GM21381 (cell line): ENCODE measurements around the gene LPAR5.
"Not testable (repeated sequence)": the region's sequence is repeated elsewhere in the genome, so short reads cannot be mapped to it uniquely, and the experiment has no call there.

ENCODE experiments used
- ATAC-seq: cut with Tn5 transposase; IDR thresholded peaks from one replicate; pipeline ENCODE4 v1.9.1; 2021; ENCODE audit warnings: mild to moderate bottlenecking, moderate library complexity; ENCODE audit not compliant: unreplicated experiment

The LPAR5 gene

DNA sequence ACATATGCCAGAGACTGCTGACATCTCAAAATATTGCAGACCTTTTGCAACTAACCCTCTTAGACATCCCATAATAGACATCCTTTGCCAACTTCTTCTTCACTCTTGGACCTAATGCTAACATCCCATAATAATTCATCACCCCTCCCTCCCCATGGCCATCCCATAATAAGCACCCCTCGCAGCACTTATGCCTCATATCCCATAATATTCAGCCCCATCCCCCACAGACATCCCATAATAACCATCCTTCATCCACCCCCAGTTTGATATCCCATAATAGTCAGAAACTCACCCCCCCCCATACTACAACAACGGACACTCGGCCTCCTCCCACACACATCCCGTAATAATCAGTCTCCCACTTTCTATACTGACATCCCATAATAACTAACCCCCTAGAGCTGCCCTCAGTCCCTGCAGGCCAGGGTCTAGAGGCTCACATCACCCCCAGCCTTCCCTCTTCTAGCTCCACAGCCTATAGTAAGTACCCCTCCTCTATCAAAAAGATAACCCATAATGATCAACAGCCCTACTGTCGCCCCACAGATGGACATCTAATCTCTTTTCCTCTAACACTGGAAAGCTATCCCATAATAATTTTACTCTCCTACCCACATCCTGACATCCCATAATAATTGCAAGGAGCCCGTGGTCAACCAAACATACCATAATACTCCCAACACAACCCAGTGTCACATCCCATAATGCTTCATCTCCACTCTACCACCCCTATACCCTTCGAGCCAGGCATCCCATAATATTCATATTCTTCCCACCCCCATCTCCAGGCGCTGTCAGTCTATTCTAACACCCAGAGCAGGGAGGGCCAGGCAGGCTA, 27.8 kb downstream of the LPAR5 start:
- peak; percentile 39 for ATAC-seq

DNA sequence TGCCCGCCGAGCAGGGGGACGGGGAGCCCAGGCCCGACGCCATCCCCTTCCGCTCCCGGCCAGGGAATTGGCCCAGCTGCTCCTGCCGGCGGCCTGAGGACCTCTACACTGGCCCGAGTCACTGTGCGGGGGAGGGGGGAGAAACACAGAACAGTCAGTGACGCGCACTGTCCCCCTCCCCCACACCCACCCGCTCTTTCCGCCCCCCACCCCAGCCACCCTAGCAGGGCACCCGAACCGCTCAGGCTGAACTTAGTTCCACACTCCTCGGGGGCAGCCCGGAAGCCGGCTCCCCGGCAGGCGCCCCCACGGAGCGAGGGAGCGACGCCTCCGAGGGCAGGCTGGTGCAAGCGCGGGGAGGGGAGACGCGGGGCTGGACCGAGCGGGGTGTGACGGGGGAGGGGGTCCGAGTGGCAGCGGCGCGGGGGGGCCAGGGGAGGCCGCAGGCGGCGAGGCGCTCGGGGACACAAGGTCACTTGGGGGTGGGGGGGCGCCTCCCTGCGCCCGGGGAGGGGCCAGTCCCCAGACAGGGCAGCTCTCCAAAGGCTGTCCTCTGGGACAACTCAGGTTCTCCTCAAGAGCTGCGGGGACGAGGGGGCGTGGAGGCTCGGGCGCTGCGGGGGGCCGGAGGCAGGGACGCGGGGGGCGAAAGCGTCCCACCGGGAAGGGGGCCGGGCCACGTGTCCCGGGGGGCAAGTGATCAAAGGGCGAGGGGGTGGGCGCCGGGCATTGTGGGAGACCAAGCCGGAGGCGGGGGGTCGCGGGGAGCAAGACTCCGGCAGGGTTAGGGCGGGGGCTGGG, 29.2 kb downstream of the LPAR5 start:
- ATAC-seq, result no peak

DNA sequence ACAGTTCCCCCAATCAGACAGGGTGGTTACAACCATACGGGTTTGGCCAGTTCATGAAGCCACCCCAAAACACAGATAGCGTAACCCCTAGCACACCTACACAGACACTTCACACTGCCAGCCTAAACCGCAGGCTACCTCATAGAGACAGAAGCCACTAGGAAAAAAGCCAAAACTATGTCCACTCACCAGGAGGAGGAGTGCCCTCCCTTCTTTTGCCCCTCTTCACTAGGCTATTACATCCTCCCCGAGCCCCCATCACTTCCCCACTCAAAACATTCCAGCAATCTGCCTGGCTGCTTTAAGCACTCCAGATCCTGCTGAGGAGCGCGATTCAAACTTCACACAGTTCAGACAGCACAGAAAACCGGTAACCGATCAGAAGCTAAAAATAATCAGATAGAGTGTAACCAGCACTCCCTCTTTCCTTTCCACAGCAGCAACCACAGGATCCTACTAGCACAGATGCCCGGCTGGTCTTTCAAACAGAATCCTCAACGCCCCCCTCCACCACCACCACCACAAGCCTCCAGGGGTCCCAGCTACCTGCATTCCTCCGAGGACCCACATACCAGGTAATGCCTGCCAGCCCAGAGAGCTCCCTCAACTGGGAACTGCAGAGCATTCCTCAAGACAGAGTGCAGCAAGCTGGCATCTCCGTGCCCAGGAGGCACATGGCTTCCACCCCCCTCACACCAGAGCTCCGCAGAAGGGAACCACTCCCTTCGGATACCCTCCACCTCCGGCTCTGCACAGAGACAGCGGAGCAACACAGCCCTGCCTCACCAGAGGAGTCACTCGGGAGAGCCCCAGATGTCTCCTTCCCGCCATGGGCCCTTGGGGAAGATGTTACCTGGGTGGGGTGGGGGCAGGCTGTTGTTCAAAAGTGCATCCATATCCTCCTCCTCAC, 30.1 kb downstream of the LPAR5 start:
- no peak for ATAC-seq

DNA sequence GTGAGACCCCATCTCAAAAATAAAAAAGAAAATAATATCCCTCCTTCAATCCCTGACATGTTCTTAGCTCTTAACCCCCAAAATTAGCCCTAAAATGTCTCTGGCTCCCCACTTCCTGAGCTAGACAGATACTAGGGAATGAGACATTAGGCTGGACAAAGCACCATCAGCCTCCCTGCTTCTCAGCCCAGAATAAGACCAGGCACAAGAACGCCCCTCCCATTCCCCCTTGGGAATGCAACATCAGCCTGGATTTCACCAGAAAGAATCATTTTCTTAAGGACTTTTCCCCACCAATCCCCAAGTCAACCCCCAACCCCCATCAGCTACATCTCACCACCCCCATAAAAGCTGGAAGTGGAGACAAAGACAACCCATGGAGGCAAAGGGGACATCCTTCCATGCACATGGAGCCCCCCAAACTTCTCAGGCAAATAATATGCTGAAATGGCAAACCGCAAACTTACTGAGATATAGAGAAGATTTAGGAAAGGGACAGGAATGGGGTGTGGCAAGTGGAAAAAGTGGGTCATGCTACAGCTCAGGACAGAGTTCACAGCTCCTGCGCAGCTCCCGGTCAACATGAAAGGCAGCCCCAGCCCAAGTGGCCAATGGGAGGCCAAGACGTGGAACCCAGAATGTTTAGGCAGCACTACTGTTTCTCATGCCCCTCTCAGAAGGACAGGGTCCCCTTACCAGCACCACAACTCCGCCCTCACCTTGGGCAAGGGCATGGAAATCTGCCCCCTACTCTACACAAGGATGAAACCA, 31.3 kb downstream of the LPAR5 start:
- no peak for ATAC-seq

DNA sequence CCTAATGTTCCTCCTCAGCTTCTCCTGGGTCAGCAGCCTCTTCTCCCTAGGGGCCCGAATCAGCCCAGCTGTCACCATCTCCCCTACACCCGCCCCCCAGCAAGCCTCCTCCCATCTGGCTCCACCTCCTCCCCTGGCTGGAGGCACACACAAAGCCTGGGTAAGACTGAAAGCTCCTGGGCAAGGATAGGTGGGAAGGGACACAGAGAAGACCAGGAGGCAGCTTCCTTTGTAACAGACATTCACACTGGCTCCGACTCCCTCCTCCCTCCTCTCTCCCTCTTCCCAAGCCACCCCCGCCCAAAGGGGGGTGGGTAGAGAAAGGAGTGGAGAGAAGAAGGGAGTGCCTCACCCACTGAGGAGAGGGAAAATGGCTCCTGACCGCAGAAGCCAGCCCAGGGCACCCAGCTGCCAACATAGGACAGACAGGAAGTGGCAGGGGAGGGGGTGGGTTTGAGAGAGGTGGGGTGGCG, 32.6 kb downstream of the LPAR5 start:
- ATAC-seq, result no peak

DNA sequence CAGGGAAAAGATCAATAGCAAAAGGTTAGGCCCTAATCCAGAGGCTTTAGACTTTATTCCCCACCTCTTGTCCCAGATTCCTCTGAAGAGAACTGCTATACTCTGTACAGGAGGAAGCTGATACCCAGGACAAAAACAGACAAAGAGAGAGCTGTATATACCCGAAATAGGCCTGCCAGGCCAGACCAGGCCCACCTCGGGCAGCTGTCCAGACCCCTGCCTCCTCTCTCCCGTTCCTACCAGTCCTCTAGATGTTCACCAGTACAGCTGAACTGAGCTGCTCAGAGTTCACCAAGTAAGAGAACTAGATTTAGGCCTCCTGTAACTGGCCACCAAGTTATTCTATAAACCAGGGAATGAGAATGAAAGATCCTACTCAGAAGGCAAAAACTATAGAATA, 33.2 kb downstream of the LPAR5 start:
- no peak for ATAC-seq

DNA sequence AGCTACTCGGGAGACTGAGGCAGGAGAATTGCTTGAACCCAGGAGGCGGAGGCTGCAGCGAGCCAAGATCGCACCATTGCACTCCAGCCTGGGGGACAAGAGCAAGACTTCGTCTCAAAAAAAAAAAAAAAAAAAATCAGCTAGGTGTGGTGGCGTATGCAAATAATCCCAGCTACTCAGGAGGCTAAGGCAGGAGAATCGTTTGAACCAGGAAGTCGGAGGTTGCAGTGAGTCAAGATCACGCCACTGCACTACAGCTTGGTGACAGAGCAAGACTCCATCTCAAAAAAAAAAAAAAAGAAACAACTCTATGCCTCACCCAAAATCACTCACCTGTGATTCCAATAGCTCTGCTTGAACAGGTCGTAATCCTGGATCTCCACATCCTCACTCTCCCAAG, 40.1 kb downstream of the LPAR5 start:
- not testable (repeated sequence) for ATAC-seq

DNA sequence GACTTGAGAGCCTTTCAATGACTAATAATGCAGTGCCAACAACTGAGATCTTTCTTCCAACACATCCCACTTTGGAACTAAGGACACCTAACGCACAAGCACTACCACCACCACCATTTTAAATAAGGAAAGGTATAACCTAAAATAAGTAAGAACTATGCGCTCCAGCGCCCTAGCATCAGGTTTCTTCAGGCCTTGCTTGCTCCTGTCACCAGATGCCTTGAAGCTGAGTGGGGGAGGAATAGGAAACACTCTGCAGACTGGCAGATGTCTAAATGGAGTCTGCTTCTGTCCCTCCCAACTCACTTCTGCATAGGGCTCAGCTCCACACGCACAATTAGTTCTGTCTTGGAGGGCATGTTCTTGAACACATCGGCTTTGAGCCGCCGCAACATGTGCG, 43.7 kb downstream of the LPAR5 start:
- no peak for ATAC-seq

DNA sequence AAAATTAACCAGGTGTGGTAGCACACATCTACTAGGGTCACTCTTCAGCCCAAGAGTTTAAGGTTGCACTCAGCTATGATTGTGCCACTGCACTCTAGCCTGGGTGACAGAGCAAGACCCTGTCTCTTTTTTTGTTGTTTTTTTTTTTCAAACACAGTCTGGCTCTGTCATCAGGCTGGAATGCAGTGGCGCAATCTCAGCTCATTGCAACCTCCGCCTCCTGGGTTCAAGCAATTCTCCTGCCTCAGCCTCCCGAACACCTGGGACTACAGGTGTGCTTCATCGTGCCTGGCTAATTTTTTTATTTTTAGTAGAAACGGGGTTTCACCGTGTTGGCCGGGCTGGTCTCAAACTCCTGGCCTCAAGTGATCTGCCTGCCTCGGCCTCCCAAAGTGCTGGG, 49.2 kb downstream of the LPAR5 start:
- not testable (repeated sequence) for ATAC-seq

DNA sequence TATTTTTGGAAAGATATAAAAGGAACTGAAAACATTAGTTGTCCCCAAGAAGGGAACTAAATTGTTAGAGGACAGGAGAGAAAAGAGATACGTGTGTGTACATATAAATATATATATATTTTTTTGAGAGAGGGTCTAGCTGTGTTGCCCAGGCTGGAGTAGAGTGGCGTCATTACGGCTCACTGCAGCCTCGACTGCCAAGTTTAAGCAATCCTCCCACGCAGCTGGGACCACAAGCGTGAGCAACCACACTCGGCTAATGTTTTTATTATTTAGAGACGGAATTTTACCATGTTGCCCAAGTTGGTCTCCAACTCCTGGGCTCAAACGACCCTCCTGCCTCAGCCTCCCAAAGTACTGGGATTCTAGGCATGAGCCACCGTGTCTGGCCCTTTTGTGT, 51.5 kb downstream of the LPAR5 start:
- ATAC-seq, result no peak

DNA sequence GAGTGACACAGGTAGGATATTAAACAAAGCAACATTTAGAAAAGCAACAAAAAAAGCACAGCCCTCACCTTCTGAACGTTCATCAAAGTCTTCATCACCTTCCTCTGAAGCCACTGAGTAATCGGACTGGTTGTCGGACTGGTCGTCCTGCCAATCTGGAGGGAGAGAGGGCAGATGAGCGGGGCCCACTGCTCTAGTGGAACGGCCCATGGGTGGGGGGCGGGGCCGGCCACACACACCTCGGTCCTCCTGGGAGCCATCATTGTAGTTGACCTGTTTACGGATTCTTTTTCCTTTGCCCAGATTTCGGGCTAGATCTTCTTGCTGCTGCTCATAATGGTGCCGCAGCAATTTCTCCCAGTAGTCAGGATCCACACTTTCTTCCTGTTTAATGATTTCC, 52.8 kb downstream of the LPAR5 start:
- no peak for ATAC-seq

DNA sequence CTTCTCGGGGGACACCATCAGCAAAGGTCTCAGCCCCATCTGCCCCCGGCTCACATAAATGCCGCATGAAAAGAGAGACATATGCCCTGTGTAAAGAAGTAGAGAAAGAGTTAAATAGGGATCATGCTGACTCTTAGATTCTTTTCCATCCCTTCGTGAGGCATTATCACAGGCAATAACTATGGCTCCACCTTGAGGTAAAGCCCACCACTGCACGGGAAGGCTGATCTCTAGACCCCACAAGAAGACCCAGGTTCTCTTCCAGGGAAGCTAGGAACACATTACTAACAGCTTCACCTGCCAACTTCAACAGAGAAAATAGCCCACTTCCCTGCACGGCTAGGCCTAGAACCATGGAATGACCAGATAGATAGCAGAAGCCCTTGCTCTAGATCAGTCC, 53.6 kb downstream of the LPAR5 start:
- ATAC-seq, result no peak

DNA sequence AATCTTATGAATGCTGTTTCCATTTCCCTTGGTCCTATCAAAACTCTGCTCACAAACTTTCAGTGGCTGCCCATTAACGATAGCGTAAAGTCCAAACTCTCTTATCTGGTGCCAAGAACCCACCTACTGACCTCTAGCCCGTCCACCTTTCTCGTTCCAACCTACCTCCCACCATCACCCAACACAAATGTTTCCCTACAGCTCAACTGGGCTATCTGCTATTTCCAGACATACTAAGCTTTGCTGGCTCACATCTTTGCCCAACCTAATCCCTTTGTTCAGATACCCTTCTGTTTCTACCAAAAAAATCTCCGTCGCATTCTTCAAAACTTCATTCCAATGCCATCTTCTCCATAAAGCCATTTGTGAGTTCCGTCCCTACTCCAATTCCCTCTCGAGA, 60.1 kb downstream of the LPAR5 start:
- no peak for ATAC-seq

DNA sequence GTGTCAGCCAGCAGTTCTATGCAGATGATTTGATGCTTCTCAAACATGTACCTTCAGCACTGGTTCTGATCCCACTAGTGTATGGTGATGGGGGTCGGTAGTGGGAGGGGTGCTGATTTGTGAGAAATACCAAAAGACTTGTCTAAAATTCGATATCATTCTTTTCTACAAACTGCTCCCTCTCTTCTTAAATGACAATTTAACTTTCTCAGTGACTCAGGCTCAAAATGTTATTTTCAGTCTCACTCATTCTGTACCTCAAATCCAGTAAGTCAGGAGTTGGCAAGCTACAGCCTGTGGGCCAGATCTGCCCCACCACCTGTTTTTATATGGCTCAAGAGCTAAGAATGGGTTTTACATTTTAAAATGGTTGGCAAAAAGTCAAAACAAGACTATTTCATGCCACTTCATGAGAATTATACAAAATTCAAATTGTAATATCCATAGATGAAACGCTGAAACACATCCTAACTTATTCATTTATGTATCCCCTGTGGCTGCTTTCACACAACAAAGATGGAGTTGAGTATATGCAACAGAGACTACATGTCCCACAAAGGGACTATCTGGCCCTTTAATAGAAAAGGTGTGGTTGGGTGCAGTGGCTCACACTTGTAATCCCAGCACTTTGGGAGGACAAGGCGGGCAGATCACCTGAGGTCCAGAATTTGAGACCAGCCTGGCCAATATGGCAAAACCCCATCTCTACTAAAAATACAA, 61.0 kb downstream of the LPAR5 start:
- no peak for ATAC-seq

DNA sequence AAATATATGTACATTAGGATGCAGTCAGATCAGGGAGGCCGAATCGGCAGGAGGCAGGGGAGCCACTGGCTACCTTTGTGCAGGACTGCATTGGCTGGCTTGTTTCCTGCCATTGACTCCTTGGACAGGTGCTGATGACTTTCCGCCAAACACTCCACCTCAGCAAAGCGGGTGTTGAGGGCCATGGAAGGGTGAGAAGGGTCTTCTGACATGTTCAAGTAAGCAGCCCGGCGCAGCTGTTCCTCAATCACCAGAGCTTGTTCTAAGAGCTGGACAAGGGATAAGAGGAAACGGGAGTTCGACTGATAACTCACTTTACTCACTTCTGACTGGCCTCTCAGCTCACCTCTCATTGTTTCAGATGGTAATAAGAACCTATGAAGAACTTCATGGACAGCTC, 62.8 kb downstream of the LPAR5 start:
- ATAC-seq, result no peak

DNA sequence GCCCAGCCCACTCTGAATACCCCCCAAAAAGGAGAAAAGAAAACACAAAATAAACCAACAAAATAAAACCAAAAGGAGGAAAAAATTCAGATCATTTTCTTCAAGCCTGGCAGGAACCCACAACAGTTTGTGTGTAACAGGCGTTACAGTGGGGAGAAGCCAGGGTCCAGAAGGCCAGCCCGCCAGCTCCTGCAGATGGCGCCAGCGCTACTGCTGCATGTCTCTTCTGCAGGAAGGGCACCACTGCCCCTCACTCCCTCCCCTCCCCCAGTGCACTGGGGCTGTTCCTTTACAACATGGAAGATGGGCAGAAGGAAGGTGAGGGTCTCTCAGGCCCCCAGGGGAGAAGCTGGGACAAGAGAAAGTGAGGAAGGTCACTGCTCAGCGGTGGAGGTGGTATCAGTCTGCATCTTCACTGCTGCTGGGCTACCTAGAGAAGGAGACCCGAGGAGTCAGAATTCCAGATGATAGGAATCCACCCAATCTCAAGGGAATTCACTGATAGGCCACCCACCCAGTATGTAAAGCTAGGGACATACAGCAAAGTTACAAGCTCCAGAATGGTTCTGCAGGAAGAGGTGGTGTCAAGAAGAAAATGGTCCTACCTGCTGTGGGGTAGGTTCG, 65.4 kb downstream of the LPAR5 start:
- ATAC-seq, result no peak

DNA sequence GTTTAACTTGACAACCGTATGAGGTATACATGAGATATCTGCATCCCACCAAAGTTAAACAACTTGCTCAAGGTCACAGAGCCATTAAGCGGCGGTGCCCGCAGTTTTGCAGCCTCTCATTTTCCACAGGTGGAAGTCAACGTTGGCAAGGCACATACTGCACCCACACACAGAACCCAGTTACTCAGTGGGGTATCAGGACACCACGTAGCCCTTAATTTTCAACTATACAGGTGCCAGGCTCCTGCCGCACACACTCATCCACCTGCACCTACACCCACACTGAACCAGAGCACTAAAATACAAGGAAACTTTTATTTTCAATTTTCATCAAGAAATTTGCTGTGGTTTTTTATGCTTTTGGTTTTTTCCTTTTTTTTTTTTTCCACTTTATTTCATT, 66.0 kb downstream of the LPAR5 start:
- no peak for ATAC-seq

DNA sequence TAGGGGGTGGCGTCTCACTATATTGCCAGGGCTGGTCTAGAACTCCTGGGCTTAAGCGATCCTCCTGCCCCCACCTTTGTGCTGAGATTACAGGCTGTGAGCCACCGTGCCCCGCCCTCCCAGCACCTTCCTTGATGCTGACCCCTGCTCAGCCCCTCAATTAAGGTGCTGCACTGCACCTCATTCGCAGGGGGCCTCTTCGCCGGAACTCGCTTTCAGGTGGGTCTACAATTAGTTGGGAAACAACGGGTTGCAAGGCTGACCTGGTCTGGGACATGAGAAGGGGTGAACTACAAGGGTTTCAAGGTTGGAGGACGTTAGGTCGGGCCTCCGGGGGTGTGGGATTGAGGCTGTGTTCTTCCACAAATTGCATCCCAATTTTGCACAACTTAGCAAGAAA, 66.4 kb downstream of the LPAR5 start:
- no peak for ATAC-seq
